C4-2B (cell line): ENCODE results near the gene NHSL1.

ENCODE experiments used
- ZFX ChIP-seq: fragments of 450-650 bp; IDR thresholded peaks from 2 replicates; pipeline ENCODE4 v1.6.1; 2017
- TF ChIP-seq, protein P1 (sequence below): fragments of 450-650 bp; conservative IDR thresholded peaks from 2 replicates; pipeline ENCODE4 v1.5.1; 2017; ENCODE audit warnings: mild to moderate bottlenecking

DNA sequence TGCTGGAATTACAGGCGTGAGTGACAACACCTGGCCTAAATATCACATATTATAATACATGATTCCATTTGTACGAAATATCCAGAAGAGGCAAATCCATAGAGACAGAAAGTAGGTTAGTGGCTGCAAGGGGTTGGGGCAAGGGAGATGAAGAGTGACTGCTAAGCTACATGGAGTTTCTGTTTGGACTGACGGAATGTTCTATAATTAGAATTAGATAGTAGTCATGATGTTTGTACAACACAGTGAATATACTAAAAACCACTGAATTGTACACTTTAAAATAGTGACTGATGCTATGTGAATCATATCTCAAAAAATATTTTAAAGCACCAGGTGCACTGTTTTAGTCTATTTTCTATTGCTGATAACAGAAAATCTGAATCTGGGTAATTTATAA is 99.0 kb downstream of the NHSL1 start:
- TF ChIP-seq, protein P1, sequence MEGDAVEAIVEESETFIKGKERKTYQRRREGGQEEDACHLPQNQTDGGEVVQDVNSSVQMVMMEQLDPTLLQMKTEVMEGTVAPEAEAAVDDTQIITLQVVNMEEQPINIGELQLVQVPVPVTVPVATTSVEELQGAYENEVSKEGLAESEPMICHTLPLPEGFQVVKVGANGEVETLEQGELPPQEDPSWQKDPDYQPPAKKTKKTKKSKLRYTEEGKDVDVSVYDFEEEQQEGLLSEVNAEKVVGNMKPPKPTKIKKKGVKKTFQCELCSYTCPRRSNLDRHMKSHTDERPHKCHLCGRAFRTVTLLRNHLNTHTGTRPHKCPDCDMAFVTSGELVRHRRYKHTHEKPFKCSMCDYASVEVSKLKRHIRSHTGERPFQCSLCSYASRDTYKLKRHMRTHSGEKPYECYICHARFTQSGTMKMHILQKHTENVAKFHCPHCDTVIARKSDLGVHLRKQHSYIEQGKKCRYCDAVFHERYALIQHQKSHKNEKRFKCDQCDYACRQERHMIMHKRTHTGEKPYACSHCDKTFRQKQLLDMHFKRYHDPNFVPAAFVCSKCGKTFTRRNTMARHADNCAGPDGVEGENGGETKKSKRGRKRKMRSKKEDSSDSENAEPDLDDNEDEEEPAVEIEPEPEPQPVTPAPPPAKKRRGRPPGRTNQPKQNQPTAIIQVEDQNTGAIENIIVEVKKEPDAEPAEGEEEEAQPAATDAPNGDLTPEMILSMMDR: no peak
- TF ChIP-seq ZFX: no peak
